WTC11 (cell line): ENCODE data around the gene TAC4.

ENCODE experiments used
- ATF2 ChIP-seq: sonication (generic); formaldehyde crosslinking; IDR thresholded peaks from 2 replicates; pipeline ENCODE4 v1.8.1; 2022; ENCODE audit warnings: low read depth, missing genetic modification reagents, borderline replicate concordance
- IRF2 ChIP-seq: sonication (generic); formaldehyde crosslinking; IDR thresholded peaks from 2 replicates; pipeline ENCODE4 v1.8.0; 2022; ENCODE audit warnings: low read depth, missing genetic modification reagents, borderline replicate concordance
- MYBL2 ChIP-seq: sonication (generic); formaldehyde crosslinking; IDR thresholded peaks from 2 replicates; pipeline ENCODE4 v1.8.1; 2023; ENCODE audit warnings: mild to moderate bottlenecking, moderate library complexity, missing genetic modification reagents
- RELA ChIP-seq: sonication (generic); formaldehyde crosslinking; IDR thresholded peaks from 2 replicates; pipeline ENCODE4 v1.8.1; 2022; ENCODE audit warnings: missing genetic modification reagents, mild to moderate bottlenecking, borderline replicate concordance
- SP1 ChIP-seq: sonication (generic); formaldehyde crosslinking; conservative IDR thresholded peaks from 2 replicates; pipeline ENCODE4 v1.8.1; 2022; ENCODE audit warnings: missing genetic modification reagents
- TF ChIP-seq, protein P1 (sequence below): fragments of 200-600 bp; IDR thresholded peaks from 2 replicates; pipeline ENCODE4 v1.8.0; 2022; ENCODE audit warnings: antibody characterized with exemption

DNA sequence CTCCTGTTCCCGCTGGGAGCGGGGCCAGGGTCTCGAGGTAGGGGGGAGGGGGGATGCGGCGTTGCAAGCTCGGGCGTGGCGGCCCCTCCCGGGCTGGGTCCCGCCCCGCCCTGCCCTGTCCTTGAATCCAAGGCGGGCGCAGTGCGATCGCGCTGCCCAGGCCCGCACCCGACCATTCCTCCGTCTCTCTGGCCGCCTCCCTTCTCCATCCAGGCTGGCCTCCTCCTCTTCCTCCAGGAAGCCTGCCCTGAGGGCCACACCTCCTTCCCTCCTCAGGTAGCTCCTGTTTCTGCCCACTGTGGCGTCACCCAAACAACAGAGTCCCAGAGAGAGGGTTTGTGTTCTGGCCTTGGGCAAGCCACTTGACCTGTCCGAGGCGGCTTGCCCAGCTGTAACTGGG lies 43.0 kb upstream of the TAC4 start:
- TF ChIP-seq IRF2 (CRISPR knock-in tag) (no peak), ATF2 (CRISPR knock-in tag) (no peak), MYBL2 (no peak), SP1 (CRISPR knock-in tag) (no peak), RELA (no peak)
- TF ChIP-seq, protein P1, sequence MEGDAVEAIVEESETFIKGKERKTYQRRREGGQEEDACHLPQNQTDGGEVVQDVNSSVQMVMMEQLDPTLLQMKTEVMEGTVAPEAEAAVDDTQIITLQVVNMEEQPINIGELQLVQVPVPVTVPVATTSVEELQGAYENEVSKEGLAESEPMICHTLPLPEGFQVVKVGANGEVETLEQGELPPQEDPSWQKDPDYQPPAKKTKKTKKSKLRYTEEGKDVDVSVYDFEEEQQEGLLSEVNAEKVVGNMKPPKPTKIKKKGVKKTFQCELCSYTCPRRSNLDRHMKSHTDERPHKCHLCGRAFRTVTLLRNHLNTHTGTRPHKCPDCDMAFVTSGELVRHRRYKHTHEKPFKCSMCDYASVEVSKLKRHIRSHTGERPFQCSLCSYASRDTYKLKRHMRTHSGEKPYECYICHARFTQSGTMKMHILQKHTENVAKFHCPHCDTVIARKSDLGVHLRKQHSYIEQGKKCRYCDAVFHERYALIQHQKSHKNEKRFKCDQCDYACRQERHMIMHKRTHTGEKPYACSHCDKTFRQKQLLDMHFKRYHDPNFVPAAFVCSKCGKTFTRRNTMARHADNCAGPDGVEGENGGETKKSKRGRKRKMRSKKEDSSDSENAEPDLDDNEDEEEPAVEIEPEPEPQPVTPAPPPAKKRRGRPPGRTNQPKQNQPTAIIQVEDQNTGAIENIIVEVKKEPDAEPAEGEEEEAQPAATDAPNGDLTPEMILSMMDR = no peak
